T-helper 2 cell treated with Interferon-gamma antibody and Interleukin-4, amounts not matched to agents 100 ng/mL and 5 ng/mL, for 36 hours (primary cell): ENCODE data around the gene TRIM29. TPM values are rescaled to one million over a fixed set of nuclear protein-coding genes. Genes with fewer than 3 reads are reported as not detected.

ENCODE experiments used
- intact Hi-C: fragments of 100-400 bp; cut with micrococcal nuclease; formaldehyde crosslinking; loops from one replicate; pipeline ENCODE4 v1.15.1; 2023
- total RNA-seq: library from RNA; stranded (reverse); gene quantifications from 2 replicates; pipeline ENCODE4 v1.2.3, GENCODE V29; 2022

Gene TRIM29
- total RNA-seq, 1 donor from 2014 or later: not detected

DNA sequence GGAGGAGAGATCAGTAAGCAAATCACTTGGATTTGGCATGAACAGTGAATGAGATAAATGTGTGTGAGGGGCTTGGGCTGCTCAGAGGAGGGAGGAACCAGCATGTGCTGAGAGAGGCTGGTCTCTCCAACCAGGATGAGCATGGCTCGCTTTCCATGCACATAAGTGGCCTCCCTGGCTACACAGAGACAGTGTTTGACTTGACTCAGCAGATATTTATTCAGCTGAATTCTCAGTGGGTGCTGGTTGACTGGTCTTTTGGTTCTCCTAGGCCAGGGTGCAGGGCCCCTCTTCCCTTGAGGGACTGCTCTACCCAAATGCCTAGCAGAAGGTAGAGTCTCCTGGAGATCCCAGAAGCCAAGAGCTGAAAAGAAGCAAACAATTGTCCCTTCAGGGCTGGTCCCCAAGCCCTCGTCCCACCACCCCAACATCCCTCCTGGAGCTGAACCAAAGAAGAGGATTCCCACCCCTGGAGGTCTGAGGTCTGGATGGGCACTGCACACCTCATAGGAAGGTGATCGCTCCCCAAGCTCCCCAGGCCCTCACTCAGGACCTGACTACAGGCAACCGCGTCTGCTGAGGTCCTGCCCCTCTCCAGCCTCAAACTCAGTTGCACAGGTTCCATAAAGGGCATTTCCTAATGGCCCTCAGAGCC, 3.3 kb upstream of the TRIM29 start:
- intact Hi-C loops: no loop called here

GRCh38 chr11:120139316-120140069, 1.6 kb upstream of the TRIM29 start:
- intact Hi-C loops: no loop called here

DNA sequence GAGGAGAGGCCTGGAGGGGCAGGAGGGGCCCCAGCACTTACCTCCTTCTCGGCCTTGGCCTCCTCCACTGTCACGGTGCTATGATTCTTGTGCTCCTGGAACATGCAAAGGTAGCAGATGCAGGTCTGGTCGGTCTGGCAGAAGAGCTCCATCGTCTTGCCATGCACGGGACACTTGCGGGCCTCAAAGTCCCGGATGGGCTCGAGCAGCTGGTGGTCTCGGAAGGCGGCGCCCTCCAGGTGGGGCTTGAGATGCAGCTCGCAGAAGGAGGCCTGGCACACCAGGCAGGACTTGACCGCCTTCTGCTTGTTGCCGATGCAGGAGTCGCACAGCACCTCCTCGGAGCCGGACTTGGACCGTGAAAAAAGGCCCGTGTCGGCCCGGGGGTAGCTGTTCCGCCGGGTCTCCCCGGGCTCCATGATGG, 714 bp downstream of the TRIM29 start:
- intact Hi-C loops: no loop called here

DNA sequence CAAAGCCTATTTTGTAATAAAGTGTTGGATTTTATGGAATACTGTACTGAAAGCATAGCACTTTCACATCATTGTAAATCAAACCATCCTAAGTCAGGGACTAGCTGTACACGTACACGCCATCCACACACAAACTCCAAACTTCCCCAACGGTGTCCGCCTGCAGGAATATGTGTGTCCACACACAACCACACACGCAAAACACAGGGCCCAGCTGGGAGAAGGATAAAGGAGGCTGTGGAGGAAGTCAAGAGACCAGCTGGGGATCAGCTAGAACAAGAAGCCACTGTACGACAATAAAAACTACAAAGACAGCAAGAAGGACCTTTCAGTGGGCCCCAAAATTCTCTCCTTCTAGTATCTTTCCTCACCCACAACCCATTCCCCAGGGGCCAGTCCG, 1.6 kb downstream of the TRIM29 start:
- intact Hi-C loops: no loop called here

DNA sequence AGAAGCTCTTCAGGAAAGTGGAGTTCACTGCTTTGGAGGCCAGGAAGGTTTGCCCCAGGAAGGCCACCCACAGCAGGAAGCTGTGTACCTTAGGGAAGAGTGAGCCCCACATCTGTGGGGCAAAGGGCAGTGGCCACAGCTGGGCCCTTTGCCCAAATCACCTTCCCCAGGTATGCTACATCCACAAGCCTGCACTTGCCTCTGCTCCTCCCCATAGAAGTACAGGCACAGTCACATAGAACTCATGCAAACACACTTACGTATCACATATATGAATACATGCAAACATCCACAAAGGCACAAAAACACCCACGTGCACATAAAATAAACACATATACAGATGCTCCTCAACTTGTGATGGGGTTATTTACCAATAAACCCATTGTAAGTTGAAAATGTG, 2.1 kb downstream of the TRIM29 start:
- intact Hi-C loops: no loop called here

DNA sequence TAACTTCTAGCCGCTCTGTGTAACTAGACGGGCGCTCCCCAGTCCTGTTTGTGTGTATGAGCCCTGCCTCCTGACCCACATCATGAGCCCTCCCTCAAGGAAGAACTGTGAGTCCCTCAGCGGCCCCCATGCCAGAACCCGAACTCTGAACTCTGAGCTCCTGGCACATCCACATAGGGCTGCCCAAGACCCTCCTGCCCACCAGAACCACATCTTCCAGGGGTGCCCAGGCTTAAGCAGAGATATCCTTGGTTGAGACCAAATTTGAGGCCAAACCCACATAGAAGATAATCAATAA, 3.0 kb downstream of the TRIM29 start:
- intact Hi-C loops: no loop called here

DNA sequence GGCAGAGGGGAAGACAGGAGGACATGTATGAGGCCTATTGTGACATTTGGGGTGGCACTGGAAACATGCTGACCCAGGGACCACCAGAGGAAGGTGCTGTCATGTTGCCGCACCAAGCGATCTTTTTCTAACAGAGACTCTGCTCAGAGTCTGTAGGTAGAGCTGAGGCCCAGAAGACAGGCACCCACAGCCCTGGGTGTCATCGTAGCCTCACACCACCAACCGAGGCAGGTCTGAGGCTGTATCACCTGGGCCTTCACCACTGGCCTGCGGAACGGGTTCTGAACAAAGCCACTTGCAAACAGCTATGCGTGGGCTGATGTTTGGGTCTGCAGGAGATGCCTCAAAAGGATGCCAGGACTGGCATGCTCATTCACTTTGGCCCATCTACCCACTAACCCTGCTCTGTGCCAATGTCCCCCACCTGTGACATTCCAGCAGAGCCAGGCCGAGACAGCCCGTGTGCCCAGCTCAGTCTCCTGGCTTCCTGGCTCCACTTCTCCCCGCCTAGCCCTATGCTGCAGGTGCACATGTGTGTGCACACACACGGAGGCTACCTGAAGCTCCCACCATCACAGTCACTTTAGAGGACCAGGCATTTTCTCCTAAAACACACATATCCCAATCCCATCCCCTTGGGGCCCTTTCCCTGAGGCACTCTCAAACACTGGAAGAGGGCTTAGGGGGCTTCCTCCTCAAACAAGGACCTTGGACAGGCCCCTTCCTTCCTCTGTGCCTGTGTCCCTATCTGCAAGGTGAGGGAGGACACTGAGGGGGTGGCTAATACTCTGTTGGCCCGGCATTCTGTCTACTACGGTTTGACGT, 3.6 kb downstream of the TRIM29 start:
- intact Hi-C loops: no loop called here

GRCh38 chr11:120133216-120134105, 4.5 kb downstream of the TRIM29 start:
- intact Hi-C loops: no loop called here

GRCh38 chr11:120132645-120133185, 5.2 kb downstream of the TRIM29 start:
- intact Hi-C loops: no loop called here

DNA sequence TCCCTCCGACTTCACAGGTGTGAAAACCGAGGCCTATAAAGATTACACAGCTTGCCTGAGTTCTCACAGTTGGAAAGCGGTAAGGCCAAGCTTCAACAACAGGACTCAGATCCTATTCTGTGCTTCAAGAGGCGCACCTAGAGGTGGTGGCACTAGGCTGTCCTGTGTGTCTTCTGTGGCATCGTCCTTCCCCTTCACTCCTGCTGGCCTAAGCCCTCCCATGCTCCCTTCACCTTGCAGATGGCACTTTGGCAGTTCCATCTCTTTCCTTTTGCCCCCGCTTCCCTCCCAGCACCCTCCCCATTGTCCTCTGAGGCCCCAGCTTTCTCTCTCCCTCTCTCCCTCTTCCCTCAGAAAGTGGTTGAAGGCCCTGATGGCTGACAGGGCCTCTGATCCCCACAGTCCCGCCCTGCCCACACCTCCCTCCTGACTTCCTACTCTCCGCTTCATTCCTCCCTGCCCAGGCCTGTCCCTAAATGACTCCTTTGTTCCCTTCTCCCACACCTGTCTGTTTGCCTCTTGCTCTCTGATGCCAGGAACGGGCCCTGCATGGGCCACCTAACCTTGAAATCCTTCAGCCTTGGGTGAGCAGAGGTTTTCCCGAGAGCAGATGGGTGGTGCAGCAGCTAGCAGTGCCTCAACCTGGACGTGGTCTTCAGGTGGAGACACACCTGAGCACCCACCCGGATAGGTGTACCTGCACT, 5.8 kb downstream of the TRIM29 start:
- intact Hi-C loops: no loop called here

DNA sequence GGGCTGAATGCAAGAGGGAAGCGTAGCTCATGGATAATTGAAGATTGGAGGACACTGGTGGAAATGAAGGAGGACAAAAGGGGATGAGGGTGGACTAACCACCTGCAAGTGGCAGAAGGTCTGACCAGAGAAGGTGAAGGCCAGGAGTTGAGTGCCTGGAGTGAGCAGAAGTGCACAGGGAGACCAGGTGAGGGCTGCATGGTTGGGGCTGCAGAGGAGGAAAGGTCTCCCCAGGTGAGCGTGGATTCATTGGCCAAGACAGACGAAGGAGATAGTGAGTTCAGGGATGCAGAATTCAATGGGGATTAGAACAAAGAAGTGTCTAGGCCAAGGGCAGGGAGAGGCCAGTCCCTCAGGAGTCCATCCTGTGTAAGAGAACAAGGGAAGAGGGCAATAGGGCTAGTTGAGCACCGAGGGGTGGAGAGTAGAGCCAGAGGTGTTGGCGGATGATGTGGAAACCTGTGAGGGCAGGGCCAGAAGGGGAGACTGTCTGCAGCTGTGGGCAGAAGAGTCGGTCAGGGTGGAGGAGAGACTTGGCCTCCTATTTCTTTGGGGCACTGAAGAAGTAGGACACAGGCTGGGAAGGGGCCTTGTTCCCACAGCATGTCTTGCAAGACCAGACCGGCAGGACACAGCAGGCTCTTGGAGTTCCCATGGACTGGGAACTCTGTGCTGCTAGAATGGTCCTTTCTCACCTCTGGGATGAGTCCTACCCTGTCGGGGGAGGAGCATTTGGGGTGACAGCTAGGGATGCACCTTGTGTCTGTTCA, 6.7 kb downstream of the TRIM29 start:
- intact Hi-C loops: no loop called here

GRCh38 chr11:120130176-120130980, 7.5 kb downstream of the TRIM29 start:
- intact Hi-C loops: no loop called here

DNA sequence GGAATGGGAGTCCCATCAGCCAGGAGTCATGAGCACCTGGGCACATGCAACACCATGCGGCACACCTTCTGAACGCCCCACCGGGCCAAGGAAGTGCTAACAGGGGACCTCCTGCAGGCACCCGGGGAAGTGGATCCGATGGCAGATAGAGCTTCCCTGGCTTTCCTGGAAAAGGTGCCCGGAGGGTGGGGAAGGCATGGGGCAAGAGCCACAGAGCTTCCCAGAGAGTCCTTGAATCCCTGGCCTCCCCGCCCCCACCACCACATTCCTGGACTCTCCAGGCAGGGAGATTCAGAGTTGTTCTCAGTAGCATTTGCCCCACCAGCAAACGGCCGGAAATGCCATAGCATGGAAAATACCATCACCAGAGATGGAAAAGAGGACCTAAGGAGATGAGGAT, 8.3 kb downstream of the TRIM29 start:
- intact Hi-C loops: no loop called here

DNA sequence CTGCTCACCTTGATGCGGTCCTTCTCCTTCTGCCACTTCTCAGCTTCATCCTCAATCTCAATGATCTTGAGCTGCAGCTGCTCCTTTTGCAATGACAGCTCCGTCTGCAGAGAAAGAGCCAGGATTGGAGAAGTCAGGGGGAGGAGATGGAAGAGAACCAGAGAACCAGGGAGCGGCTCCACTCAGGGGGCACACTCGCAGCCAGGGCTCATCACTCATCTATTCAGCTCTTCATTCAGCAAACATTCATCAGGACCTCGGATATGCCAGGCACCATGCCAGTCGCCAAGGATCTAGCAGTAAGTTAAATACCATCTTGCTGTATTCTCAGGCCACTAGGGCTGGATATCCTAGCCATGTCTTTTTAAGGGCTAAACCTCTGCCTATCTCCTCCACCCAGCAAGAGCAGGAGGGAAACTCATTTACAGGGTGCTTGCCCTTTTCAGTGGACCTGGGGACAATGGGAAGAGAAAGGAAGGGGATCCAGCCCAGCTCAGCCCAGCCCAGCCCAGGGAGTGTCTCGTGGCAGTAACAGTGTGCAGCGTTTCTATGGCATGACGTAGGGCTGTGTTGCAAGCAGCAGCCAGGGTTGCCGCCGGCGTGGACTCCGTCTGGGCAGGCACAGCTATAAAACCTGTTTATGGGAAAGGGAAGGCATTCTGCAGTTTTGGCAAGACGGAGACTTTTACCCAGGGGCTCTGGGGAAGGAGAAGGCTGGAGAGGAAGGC, 9.4 kb downstream of the TRIM29 start:
- intact Hi-C loops: no loop called here

GRCh38 chr11:120127236-120127635, 10.7 kb downstream of the TRIM29 start:
- intact Hi-C loops: no loop called here

DNA sequence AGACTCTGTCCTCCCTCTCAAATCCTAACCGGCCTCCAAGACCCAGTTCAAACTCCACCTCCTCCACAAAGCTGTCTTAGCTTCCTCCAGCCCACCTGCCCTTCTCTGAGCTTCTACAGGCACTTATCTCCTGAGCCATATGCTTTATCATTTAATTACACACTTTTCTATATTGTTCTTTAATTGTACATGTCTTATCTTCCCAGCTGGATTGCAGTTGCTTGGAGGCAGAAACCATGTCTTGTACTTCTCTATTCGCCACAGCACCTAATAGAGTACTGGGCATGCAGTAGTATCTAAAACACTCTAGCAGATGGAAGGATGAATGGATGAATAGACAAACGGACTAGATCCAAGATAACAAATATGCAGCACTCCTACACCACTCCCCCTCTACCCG, 11.3 kb downstream of the TRIM29 start:
- intact Hi-C loops: no loop called here

GRCh38 chr11:120125509-120125908, 12.4 kb downstream of the TRIM29 start:
- intact Hi-C loops: no loop called here

- intact Hi-C loops: no loop called here
Observed at GRCh38 chr11:120125024-120125423, 12.9 kb downstream of the TRIM29 start.
